DND-41 (cell line): ENCODE results near the gene NF1.

Experiments used
- CTCF ChIP-seq: IDR thresholded peaks from 2 replicates; pipeline ENCODE4 v1.5.1; 2012; ENCODE audit warnings: borderline replicate concordance, low read length, moderate library complexity, mild to moderate bottlenecking; ENCODE audit not compliant: poor library complexity, severe bottlenecking; ENCODE audit errors: extremely low read depth
- EZH2 ChIP-seq: IDR thresholded peaks from 3 replicates; pipeline ENCODE4 v1.6.1; 2012; ENCODE audit warnings: borderline replicate concordance, low read depth, mild to moderate bottlenecking, moderate library complexity, low read length, inconsistent platforms; ENCODE audit not compliant: severe bottlenecking

GRCh38 chr17:31100840-31101459 is 6.2 kb downstream of the NF1 start:
- TF ChIP-seq CTCF (no peak), EZH2 (no peak)
